Measurements from ENCODE around the gene FOXL3.

The FOXL3 gene

DNA sequence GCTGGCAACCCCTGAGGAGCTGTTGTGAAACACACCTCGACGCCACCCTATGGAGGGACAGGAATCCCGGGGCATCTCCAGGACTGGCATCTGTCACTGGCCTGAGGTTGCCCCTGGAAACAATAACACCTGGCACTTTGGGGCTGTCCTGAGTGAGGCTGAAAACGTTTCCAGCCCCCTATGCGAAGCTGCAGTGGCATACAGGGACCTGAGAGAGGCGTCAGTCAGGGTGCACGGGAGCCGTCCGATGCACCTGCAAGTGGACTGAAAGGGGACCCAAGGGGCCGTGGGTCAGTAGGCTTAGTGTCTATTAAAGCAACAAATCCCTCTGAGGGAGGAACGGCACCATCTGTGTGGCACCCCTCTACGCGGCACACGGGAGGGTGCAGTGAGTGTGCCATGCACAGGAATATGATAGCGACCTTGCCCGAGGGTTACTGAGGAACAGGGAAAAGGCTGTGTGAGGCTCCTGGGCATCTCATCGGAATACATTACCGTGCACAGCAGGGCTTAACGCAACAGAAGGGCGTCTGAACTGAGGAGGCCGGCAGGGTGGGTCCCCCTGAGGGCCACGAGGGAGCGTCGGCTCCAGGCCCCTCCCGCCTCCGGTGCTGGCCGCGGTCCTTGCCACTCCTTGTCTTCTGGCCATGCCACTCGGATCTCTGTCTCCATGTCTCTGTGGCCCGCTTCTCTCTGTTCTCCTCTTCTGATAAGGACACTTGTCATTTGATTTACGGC, 50.4 kb downstream of the FOXL3 start:
- no peaks in the 10 kb centered on the region for H3K36me3 Mint-ChIP-seq
- DNase-seq (ENCODE audit: low spot score in 2 of 2): no peak
- H3K27ac Mint-ChIP-seq: no peak overlapping the region
- no peak overlapping the region for H3K4me3 Mint-ChIP-seq
- peaks cover 9% of the 10 kb centered on the region for H3K27me3 Mint-ChIP-seq
- H3K9me3 Mint-ChIP-seq: no peaks in the 10 kb centered on the region
- H3K4me1 Mint-ChIP-seq: no peaks in the 10 kb centered on the region
- ATAC-seq (ENCODE audit: low read depth): no peak
